Neural cell (in vitro differentiated cells): ENCODE data around the gene CCNB1IP1. TPM values are rescaled to one million over a fixed set of nuclear protein-coding genes. Genes with fewer than 3 reads are reported as not detected.

Source experiments
- H2AFZ ChIP-seq: fragments of 200-600, 300-800 bp; sonication (generic), shearing (Covaris generic); 2 replicates; pipeline ENCODE4 v1.6.0; 2014; ENCODE audit warnings: low read depth, mild to moderate bottlenecking, antibody characterized with exemption, low read length, moderate library complexity
- H3F3A ChIP-seq: fragments of 200-600 bp; shearing (Covaris generic); 2 replicates; pipeline ENCODE4 v1.6.1; 2016; ENCODE audit warnings: mild to moderate bottlenecking, moderate library complexity, mixed read lengths, antibody characterized with exemption, low read length; ENCODE audit not compliant: insufficient read depth, poor library complexity, severe bottlenecking
- H3K27ac ChIP-seq: fragments of 200-600, 300-800 bp; sonication (generic), shearing (Covaris generic); 2 replicates; pipeline ENCODE4 v1.5.1; 2014; ENCODE audit warnings: mild to moderate bottlenecking, low read length, moderate library complexity
- H3K27me3 ChIP-seq: fragments of 300-800, 200-600 bp; sonication (generic), shearing (Covaris generic); 2 replicates; pipeline ENCODE4 v1.6.0; 2014; ENCODE audit warnings: mild to moderate bottlenecking, low read depth, low read length, moderate library complexity; ENCODE audit not compliant: insufficient read depth
- H3K36me3 ChIP-seq: fragments of 300-800, 200-600 bp; sonication (generic), shearing (Covaris generic); 2 replicates; pipeline ENCODE4 v1.5.1; 2014; ENCODE audit warnings: mild to moderate bottlenecking, antibody characterized with exemption, low read length, moderate library complexity; ENCODE audit not compliant: insufficient read depth
- H3K4me2 ChIP-seq: fragments of 300-800, 200-600 bp; sonication (generic), shearing (Covaris generic); 2 replicates; pipeline ENCODE4 v1.6.0; 2014; ENCODE audit warnings: mild to moderate bottlenecking, low read length
- H3K4me3 ChIP-seq: fragments of 300-800, 200-600 bp; sonication (generic), shearing (Covaris generic); 2 replicates; pipeline ENCODE4 v1.5.1; 2014; ENCODE audit warnings: mild to moderate bottlenecking, low read length, moderate library complexity
- H3K79me2 ChIP-seq: fragments of 200-600 bp; shearing (Covaris generic); replicated peaks from 2 replicates; pipeline ENCODE4 v1.6.0; 2014; ENCODE audit warnings: mild to moderate bottlenecking, low read length, moderate library complexity; ENCODE audit not compliant: insufficient read depth
- H3K9ac ChIP-seq: fragments of 300-800, 200-600 bp; sonication (generic), shearing (Covaris generic); 2 replicates; pipeline ENCODE4 v1.6.1; 2016; ENCODE audit warnings: mild to moderate bottlenecking, low read length, mixed read lengths
- H3K9me2 ChIP-seq: fragments of 200-600 bp; shearing (Covaris generic); 2 replicates; pipeline ENCODE4 v1.6.1; 2016; ENCODE audit warnings: mild to moderate bottlenecking, low read length, mixed read lengths; ENCODE audit not compliant: insufficient read depth
- H3K9me3 ChIP-seq: fragments of 200-600, 300-800 bp; sonication (generic), shearing (Covaris generic); 2 replicates; pipeline ENCODE4 v1.6.1; 2016; ENCODE audit warnings: mild to moderate bottlenecking, mixed run types, low read length, moderate library complexity, mixed read lengths
- H4K20me1 ChIP-seq: fragments of 200-600 bp; shearing (Covaris generic); 2 replicates; pipeline ENCODE4 v1.6.1; 2016; ENCODE audit warnings: mild to moderate bottlenecking, mixed run types; ENCODE audit not compliant: insufficient read depth
- CTCF ChIP-seq: fragments of 450-650 bp; IDR thresholded peaks from 2 replicates; pipeline ENCODE4 v1.5.1; 2014; ENCODE audit warnings: antibody characterized with exemption, mild to moderate bottlenecking, moderate library complexity; ENCODE audit not compliant: poor library complexity, severe bottlenecking
- EP300 ChIP-seq: fragments of 450-650 bp; conservative IDR thresholded peaks from 2 replicates; pipeline ENCODE4 v1.6.1; 2014; ENCODE audit warnings: antibody characterized with exemption, mild to moderate bottlenecking, moderate library complexity; ENCODE audit not compliant: poor library complexity, severe bottlenecking
- EZH2 ChIP-seq: fragments of 200-600, 300-800 bp; shearing (Covaris generic), sonication (generic); IDR thresholded peaks from 2 replicates; pipeline ENCODE4 v1.6.1; 2014; ENCODE audit warnings: antibody characterized with exemption, low read length, borderline replicate concordance, mild to moderate bottlenecking; ENCODE audit not compliant: insufficient read depth, poor library complexity, severe bottlenecking
- MXI1 ChIP-seq: fragments of 450-650 bp; conservative IDR thresholded peaks from 2 replicates; pipeline ENCODE4 v1.6.1; 2014; ENCODE audit warnings: antibody characterized with exemption, mild to moderate bottlenecking; ENCODE audit not compliant: poor library complexity, severe bottlenecking
- POLR2AphosphoS5 ChIP-seq: IDR thresholded peaks from 2 replicates; pipeline ENCODE4 v1.6.1; 2012
- RAD21 ChIP-seq: fragments of 450-650 bp; conservative IDR thresholded peaks from 2 replicates; pipeline ENCODE4 v1.6.1; 2014; ENCODE audit warnings: antibody characterized with exemption, mild to moderate bottlenecking, moderate library complexity
- SMC3 ChIP-seq: fragments of 450-650 bp; conservative IDR thresholded peaks from 2 replicates; pipeline ENCODE4 v1.6.1; 2014; ENCODE audit warnings: antibody characterized with exemption, mild to moderate bottlenecking, moderate library complexity; ENCODE audit not compliant: poor library complexity
- TAF1 ChIP-seq: IDR thresholded peaks from 2 replicates; pipeline ENCODE4 v1.6.1; 2012; ENCODE audit warnings: low read depth
- polyA plus RNA-seq: library from polyadenylated mRNA; depleted of rRNA; stranded (reverse); fragments of >200 nt; gene quantifications from 2 replicates; pipeline ENCODE4 v1.2.3, GENCODE V29; 2014
- TF ChIP-seq, protein P1 (sequence below): IDR thresholded peaks from 2 replicates; pipeline ENCODE4 v1.6.1; 2012; ENCODE audit warnings: borderline replicate concordance

Gene CCNB1IP1
- polyA plus RNA-seq, 1 donor from 2014 or later: 67.2 TPM

GRCh38 chr14:20379743-20380142, 46.7 kb upstream of the CCNB1IP1 start:
- Histone ChIP-seq H3K36me3 (no peaks in the 10 kb centered on the region), H3F3A (no peaks in the 10 kb centered on the region), H3K27me3 (no peaks in the 10 kb centered on the region), H3K4me3 (no peak overlapping the region), H3K9ac (no peak overlapping the region), H3K27ac (no peak overlapping the region), H2AFZ (no peak overlapping the region), H3K4me2 (no peak overlapping the region), H3K9me3 (no peaks in the 10 kb centered on the region), H3K79me2 (no peaks in the 10 kb centered on the region), H4K20me1 (no peaks in the 10 kb centered on the region), H3K9me2 (no peaks in the 10 kb centered on the region)
- no peak for TF ChIP-seq CTCF
- TF ChIP-seq, protein P1, sequence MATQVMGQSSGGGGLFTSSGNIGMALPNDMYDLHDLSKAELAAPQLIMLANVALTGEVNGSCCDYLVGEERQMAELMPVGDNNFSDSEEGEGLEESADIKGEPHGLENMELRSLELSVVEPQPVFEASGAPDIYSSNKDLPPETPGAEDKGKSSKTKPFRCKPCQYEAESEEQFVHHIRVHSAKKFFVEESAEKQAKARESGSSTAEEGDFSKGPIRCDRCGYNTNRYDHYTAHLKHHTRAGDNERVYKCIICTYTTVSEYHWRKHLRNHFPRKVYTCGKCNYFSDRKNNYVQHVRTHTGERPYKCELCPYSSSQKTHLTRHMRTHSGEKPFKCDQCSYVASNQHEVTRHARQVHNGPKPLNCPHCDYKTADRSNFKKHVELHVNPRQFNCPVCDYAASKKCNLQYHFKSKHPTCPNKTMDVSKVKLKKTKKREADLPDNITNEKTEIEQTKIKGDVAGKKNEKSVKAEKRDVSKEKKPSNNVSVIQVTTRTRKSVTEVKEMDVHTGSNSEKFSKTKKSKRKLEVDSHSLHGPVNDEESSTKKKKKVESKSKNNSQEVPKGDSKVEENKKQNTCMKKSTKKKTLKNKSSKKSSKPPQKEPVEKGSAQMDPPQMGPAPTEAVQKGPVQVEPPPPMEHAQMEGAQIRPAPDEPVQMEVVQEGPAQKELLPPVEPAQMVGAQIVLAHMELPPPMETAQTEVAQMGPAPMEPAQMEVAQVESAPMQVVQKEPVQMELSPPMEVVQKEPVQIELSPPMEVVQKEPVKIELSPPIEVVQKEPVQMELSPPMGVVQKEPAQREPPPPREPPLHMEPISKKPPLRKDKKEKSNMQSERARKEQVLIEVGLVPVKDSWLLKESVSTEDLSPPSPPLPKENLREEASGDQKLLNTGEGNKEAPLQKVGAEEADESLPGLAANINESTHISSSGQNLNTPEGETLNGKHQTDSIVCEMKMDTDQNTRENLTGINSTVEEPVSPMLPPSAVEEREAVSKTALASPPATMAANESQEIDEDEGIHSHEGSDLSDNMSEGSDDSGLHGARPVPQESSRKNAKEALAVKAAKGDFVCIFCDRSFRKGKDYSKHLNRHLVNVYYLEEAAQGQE: no peak
- no peak for TF ChIP-seq POLR2AphosphoS5
- TF ChIP-seq EZH2: no peak
- TF ChIP-seq EP300: no peak
- TF ChIP-seq TAF1: no peak
- no peak for TF ChIP-seq MXI1
- TF ChIP-seq SMC3: no peak
- TF ChIP-seq RAD21: no peak

DNA sequence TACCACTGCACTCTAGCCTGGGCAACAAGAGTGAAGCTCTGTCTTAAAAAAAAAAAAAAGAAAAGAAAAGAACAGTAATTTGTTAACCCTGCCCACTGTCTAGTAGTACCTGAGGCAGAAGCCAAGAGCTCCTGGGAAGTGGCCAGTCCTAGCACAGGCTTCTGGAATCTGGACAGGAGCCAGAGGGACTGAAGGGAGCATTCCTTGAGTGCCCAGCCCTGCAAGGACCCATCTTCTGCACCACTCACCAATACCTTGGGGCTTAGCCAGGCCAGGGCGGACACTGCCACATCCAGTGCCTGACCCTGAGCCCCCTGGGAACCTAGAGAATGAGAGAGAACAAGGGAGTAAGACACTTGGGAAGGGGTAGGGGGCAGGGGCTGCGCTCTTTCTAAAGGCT, 44.1 kb upstream of the CCNB1IP1 start:
- Histone ChIP-seq H4K20me1 (no peaks in the 10 kb centered on the region), H3F3A (no peaks in the 10 kb centered on the region), H3K4me3 (no peak overlapping the region), H3K9me3 (no peaks in the 10 kb centered on the region), H3K27ac (no peak overlapping the region), H2AFZ (no peak overlapping the region), H3K36me3 (no peaks in the 10 kb centered on the region), H3K9ac (no peak overlapping the region), H3K27me3 (no peaks in the 10 kb centered on the region), H3K4me2 (no peak overlapping the region), H3K9me2 (no peaks in the 10 kb centered on the region), H3K79me2 (no peaks in the 10 kb centered on the region)
- TF ChIP-seq POLR2AphosphoS5 (no peak), EP300 (no peak), CTCF (no peak), EZH2 (no peak), RAD21 (no peak), TAF1 (no peak)
- TF ChIP-seq, protein P1: no peak
